Occipital lobe (tissue), 2 donors: ENCODE measurements around the gene KRTAP10-10. TPM values are rescaled to one million over a fixed set of nuclear protein-coding genes. Genes with fewer than 3 reads are reported as not detected.
"Not testable (repeated sequence)": the region's sequence is repeated elsewhere in the genome, so short reads cannot be mapped to it uniquely, and the experiment has no call there.

Experiments
- DNase-seq: peaks from one replicate; lab custom pipeline; 2025; lab: John Stamatoyannopoulos, UW
- total RNA-seq: library from RNA; depleted of rRNA; stranded (reverse); fragments of >200 nt; gene quantifications from one replicate; pipeline ENCODE4 v1.2.3, GENCODE V29; 2014

The KRTAP10-10 gene
- total RNA-seq, 1 donor from 2014 or later: not detected

GRCh38 chr21:44602463-44602850, 34.7 kb upstream of the KRTAP10-10 start:
- no peak for DNase-seq

- no peak for DNase-seq
Observed at GRCh38 chr21:44603109-44603875, 33.9 kb upstream of the KRTAP10-10 start.

GRCh38 chr21:44603911-44604310, 33.2 kb upstream of the KRTAP10-10 start:
- DNase-seq: no peak

- DNase-seq: no peak
Observed at GRCh38 chr21:44606495-44606894, 30.7 kb upstream of the KRTAP10-10 start.

- DNase-seq: no peak
Observed at GRCh38 chr21:44609193-44609592, 28.0 kb upstream of the KRTAP10-10 start.

- not testable (repeated sequence) for DNase-seq
Observed at GRCh38 chr21:44610157-44610843, 26.9 kb upstream of the KRTAP10-10 start.

- DNase-seq: no peak
Observed at GRCh38 chr21:44611551-44611950, 25.6 kb upstream of the KRTAP10-10 start.

- DNase-seq: no peak
Observed at GRCh38 chr21:44612029-44612486, 25.1 kb upstream of the KRTAP10-10 start, which contains the start of gene KRTAP10-8. KRTAP10-8 (plus strand) TSS chr21:44612079; CDS start chr21:44612101, 22 bp downstream.

- no peak for DNase-seq
Observed at GRCh38 chr21:44612669-44613229, 24.4 kb upstream of the KRTAP10-10 start.

GRCh38 chr21:44613386-44614155, 23.6 kb upstream of the KRTAP10-10 start:
- DNase-seq: no peak

GRCh38 chr21:44614161-44614631, 23.0 kb upstream of the KRTAP10-10 start:
- DNase-seq: no peak

GRCh38 chr21:44614961-44615391, 22.2 kb upstream of the KRTAP10-10 start:
- no peak for DNase-seq

GRCh38 chr21:44615466-44615865, 21.7 kb upstream of the KRTAP10-10 start:
- DNase-seq: no peak

GRCh38 chr21:44615911-44616590, 21.1 kb upstream of the KRTAP10-10 start:
- no peak for DNase-seq

- no peak for DNase-seq
Observed at GRCh38 chr21:44616591-44616926, 20.6 kb upstream of the KRTAP10-10 start.

GRCh38 chr21:44617071-44617501, 20.1 kb upstream of the KRTAP10-10 start:
- DNase-seq: no peak

- DNase-seq: no peak
Observed at GRCh38 chr21:44618504-44618903, 18.7 kb upstream of the KRTAP10-10 start.

GRCh38 chr21:44618909-44619308, 18.2 kb upstream of the KRTAP10-10 start:
- DNase-seq: no peak

GRCh38 chr21:44619886-44620285, 17.3 kb upstream of the KRTAP10-10 start:
- no peak for DNase-seq

GRCh38 chr21:44623575-44623974, 13.6 kb upstream of the KRTAP10-10 start:
- no peak for DNase-seq

GRCh38 chr21:44625756-44626155, 11.4 kb upstream of the KRTAP10-10 start:
- no peak for DNase-seq
